Fibroblast of villous mesenchyme (primary cell): ENCODE data around the gene ZBTB47. TPM values are rescaled to one million over a fixed set of nuclear protein-coding genes. Genes with fewer than 3 reads are reported as not detected.

Experiments used
- DNase-seq: peaks from one replicate; pipeline ENCODE4 v3.0.0-alpha.2; 2010; ENCODE audit warnings: low read depth
- H3K4me3 ChIP-seq: 2 replicates; pipeline ENCODE4 v1.5.1; 2011; ENCODE audit warnings: low read depth, mild to moderate bottlenecking, low read length
- total RNA-seq: library from RNA; depleted of rRNA; stranded (reverse); fragments of >200 nt; gene quantifications from 2 replicates; pipeline ENCODE4 v1.2.3, GENCODE V29; 2012
- TF ChIP-seq, protein P1 (sequence below): IDR thresholded peaks from 2 replicates; pipeline ENCODE4 v1.5.1; 2012; ENCODE audit warnings: low read depth, mild to moderate bottlenecking, low read length; ENCODE audit not compliant: insufficient read depth

Gene ZBTB47
- total RNA-seq, 1 donor = 25.9 TPM

DNA sequence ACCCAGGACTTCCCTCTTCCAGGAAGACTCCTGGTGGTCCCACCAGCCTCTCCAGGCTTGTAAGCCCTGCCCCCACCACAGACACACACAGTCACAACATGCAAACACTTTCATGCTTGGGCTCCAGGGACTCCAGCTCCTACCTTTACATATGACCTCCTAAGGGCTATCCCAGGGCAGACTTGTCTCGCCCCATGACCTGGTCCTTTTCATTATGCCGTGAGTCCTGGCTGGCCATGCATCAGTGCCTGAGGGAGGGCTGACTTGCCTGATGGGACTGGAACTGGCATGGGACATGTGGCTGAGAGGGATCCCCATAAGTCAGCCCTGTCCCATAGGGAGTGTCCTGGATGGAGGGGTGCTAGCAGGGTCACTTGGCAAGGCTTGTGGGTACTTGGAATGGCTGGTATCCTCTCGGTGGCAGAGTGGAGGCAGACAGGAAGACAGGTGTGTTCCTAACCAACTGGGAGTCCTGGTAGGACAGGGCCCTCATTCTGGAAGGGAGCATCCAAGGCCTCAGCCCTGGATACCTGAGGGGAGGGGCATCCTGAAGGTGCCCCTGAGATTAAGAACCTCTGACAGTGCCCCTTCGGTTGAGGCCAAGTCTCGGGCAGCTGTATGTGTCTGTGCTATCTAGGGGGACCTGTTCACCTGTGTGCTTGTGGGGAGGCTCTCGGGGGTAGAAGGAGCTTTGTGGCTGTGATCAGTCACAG lies 49.6 kb downstream of the ZBTB47 start:
- DNase-seq = no peak
- no peak overlapping the region for H3K4me3 ChIP-seq
- TF ChIP-seq, protein P1, sequence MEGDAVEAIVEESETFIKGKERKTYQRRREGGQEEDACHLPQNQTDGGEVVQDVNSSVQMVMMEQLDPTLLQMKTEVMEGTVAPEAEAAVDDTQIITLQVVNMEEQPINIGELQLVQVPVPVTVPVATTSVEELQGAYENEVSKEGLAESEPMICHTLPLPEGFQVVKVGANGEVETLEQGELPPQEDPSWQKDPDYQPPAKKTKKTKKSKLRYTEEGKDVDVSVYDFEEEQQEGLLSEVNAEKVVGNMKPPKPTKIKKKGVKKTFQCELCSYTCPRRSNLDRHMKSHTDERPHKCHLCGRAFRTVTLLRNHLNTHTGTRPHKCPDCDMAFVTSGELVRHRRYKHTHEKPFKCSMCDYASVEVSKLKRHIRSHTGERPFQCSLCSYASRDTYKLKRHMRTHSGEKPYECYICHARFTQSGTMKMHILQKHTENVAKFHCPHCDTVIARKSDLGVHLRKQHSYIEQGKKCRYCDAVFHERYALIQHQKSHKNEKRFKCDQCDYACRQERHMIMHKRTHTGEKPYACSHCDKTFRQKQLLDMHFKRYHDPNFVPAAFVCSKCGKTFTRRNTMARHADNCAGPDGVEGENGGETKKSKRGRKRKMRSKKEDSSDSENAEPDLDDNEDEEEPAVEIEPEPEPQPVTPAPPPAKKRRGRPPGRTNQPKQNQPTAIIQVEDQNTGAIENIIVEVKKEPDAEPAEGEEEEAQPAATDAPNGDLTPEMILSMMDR = no peak

- H3K4me3 ChIP-seq = no peak overlapping the region
- TF ChIP-seq, protein P1 = no peak
- DNase-seq = no peak
Observed at GRCh38 chr3:42703695-42704025, 50.2 kb downstream of the ZBTB47 start.

DNA sequence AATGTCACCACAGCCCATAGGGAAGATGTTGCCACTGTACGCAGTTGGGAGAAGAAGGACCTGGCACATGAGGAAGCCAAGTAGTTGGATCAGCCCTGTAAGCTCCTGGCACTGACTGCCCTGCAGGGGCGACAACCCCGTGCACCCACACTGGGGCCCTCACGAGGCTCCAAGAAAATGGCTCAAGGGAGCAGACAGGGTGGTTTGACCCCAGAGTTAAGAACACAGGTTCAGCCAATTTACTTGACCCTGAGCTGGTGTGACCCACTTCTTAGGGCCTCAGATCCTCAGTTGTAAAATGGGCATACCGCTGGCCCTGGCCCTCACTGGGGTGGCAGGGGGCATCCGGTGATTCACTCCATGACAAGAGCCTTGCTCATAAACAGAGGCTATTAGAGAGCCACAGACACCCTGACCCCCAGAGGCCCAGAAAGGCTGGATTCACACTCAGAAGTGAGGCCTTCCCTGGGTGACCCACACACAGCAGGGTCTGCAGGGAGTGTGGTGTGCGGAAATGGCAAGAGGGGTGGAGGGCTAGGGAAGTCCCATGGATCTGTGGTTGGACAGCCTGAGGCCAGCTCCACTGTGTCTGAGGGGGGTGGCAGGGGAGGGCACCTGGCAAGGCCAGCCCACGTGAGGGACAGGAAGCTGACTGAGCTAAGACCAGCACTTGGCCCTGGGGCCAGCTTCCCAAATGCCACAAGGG lies 50.8 kb downstream of the ZBTB47 start:
- TF ChIP-seq, protein P1 = no peak
- H3K4me3 ChIP-seq = no peak overlapping the region
- DNase-seq = no peak

GRCh38 chr3:42705058-42705767 lies 51.7 kb downstream of the ZBTB47 start:
- no peak for DNase-seq
- H3K4me3 ChIP-seq = no peak overlapping the region
- TF ChIP-seq, protein P1 = no peak

GRCh38 chr3:42705962-42706585 lies 52.6 kb downstream of the ZBTB47 start:
- TF ChIP-seq, protein P1 = no peak
- no peak overlapping the region for H3K4me3 ChIP-seq
- DNase-seq = no peak

DNA sequence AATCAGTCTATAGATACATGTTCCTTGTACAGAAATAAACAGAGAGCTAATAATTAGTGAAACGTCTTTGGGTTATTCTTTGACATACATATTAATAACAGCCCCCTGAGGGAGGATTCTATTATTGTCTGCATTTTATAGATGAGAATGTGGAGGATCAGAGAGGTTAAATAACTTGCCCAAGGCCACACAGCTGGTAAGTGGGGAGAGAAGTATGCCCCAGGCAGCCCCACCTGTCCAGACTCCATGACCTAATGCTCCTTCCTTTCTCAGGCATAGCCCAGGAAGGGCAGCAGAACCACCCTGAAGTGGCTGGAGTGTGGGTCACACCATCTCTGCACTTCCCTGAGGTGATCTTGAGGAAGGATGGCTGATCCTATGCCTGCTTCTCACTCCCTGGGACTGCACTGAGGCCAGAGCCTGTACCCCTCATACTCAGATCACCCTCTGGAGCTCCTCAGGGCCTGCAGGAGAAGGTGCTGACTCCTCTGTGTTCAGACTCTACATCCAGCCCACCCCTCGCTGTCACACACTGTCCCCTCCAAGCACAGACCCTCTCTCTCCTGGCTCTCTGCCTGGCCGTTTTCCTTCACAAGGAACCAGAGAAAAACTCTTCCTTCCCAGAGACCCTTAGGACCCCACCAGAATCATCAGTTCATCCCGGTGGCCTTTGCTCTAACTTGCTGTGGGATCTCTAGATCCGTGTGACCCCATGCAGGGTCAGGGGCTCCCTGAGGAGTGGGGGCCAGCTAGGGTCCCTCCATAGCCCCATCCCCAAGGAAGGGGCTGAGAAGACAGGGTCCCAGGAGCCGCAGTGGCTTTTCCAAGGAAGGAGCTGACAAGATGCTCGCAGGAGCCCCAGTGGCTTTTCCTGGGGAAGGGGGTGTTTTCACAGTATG lies 53.5 kb downstream of the ZBTB47 start:
- no peak for DNase-seq
- TF ChIP-seq, protein P1 = no peak
- no peak overlapping the region for H3K4me3 ChIP-seq
